GM21360 (cell line): ENCODE data around the gene ACO2.
A peak's percentile ranks its signal among the peaks of the same experiment; 100 is the strongest.
"Not testable (repeated sequence)": the region's sequence is repeated elsewhere in the genome, so short reads cannot be mapped to it uniquely, and the experiment has no call there.

Experiments
- ATAC-seq: cut with Tn5 transposase; IDR thresholded peaks from one replicate; pipeline ENCODE4 v1.9.1; 2021; ENCODE audit warnings: mild to moderate bottlenecking, moderate library complexity; ENCODE audit not compliant: unreplicated experiment

Gene ACO2

DNA sequence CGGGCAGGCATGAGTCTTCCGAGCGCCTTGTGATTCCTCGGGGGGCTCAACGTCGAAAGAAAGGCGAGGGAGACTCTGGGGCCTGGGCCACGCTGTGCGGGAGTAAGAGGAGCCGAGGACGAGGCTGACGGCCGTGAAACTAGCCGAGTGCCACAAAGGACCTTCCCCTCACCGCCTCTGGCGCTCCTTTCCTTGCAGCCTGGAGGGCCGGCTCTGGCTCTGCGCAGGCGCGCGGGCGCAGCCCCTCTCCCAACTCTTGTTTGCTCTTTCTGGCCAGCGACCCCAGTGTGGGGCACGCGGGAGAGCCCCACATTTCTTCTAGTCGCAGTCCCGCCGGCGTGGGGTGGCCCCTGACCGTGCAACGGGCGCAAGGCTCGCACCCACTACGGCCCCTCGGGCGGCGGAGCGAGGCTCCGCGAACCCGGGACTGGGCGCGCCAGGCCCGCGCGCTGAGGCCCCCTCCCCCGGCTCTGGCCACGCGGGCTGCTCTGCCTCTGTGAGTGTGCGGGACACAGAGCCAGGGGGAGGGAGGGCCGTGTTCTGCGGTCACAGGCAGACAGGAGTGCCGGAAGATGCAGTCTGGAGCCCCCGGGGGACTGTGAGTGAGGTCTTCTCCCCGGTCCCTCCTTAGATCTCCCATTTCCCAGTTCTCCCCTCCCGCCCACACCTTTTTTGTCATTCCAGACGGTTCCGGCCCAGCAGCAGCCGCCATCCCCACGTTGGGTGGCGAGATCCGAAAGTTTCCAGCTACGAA lies 21.3 kb upstream of the ACO2 start:
- no peak for ATAC-seq

DNA sequence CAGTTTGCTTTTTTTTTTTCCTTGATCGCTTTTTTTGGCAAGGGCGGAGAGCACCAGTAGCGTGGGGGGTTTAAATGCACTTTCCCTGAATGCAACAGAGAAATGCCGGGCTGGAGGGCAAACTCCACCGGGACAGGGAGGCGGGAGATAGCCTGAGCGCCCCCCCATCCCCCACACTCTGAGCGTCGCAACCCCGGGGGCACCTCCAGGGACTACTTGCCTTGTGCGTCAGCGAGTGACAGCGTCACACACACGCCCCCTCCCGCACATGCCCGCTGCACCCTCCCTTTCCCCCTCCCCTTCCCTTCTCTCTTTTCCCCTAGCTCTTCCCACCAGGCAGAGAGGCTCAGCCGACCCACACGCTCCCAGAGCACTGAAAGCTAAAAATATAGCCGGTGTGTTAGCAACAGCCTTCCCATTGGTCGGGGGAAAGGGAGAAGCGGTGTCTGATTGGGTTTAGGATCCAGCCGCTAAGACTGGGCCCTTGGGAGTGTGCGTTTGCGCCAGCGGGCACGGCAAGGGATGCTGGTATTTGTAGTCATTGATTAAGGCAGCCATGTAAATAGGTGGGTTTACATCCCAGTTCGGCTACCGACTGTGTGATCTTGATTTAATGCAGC lies 20.6 kb upstream of the ACO2 start:
- peak; percentile 35 for ATAC-seq

DNA sequence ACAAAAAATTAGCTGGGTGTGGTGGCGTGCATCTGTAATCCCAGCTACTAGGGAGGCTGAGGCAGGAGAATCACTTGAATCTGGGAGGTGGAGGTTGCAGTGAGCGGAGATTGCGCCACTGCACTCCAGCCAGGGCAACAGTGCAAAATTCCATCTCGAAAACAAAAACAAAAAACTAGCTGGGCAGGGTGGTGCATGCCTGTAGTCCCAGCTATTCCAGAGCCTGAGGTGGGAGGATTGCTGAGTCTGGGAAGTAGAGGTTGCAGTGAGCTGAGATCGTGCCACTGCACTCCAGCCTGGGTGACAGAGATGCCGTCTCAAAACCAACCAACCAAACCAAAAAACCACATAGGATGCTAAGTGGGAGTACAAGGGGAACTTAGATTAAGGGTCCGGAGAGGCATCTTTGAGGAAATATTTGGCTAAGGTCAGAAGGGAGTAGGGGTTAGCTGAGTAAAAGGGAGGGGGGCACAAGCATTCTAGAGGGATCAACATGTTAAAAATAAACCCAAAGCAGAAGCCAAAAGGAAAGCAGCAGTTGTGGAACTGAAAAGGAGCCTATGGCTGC lies 10.7 kb upstream of the ACO2 start:
- ATAC-seq, result no peak

DNA sequence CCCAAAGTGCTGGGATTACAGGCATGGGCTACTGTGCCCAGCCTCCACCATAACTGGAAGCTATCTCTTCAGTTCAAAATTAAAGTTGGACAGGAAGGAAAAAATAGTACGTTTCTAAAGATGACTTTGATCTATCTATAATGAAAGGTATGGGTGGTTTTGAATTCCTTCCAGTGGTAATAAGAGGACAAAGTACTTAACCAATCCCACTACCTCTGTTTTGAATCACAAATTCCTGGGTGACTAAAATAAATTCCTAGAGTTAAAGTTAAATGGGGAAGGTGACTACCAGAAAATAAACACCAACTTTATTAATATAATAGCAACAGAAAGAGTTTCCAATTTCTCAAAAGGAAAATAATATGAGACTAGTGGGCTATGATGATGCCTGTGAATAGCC lies 9.5 kb upstream of the ACO2 start:
- no peak for ATAC-seq

DNA sequence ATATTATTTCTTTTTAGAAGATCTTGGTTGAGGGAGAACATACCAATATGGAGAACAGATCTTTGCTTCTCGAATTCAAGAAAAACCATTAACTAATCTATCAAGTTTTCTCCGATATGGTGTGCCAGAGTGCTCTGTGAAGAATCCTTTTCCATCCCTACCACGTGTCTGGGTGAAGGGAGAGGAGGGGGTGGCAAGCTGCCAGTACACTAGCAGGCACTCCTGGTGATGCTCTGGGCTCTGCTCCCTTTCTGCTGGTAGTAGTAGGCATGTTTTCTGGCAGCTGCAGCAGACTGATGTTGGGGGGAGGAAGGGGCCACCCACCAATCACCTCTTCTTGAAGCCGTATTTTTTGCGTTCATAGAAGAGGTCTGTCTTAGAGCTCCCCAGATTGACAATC lies 8.8 kb upstream of the ACO2 start:
- not testable (repeated sequence) for ATAC-seq

DNA sequence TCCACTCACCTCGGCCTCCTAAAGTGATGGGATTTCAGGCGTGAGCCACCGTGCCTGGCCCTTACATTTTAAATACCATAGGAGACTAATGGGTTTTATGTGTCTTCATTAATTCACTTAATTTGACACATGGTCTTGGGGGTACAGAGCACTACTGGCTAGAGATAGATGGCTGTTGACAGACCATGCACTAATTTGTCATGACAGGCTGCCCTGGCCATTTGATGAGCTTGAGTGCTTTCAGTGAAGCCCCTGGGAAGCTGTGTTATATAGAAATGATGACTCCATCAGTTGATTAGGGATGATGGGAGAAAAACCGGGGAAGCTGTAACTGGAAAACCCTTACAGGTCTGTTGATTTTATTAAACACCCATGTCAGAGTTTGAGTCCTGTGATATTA lies 7.0 kb upstream of the ACO2 start:
- ATAC-seq, result no peak

DNA sequence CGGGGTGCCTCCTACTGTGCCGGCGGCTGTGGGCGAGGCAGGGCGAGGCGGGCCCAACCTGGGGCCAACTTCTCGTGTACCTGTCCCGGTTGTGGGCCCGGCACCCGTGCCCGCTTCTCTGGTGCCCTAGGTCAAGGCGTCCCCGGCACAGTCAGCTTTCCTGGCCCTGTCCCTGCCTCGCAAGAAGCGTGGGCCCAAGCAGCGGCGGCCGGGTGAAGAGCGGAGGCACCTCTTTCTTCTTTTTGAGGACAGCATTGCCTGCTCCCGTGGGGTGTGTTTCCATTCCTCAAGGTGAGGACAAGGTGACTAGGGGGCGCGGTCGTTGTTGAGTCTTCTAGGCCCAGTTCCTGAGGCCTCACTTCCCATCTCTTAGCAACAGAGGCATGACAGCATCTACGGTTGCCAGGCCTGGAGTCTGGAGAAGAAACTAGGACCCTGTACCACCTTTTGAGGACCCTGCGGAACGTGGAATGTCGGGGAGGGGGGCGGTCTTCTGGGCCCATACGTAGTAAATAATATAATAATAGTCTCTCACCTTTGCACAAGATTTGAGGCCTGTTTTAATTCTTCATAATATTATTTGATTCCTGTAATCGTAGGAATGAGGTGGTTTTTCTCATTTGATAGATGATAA lies 418 bp downstream of the ACO2 start:
- ATAC-seq, result peak; percentile 12

DNA sequence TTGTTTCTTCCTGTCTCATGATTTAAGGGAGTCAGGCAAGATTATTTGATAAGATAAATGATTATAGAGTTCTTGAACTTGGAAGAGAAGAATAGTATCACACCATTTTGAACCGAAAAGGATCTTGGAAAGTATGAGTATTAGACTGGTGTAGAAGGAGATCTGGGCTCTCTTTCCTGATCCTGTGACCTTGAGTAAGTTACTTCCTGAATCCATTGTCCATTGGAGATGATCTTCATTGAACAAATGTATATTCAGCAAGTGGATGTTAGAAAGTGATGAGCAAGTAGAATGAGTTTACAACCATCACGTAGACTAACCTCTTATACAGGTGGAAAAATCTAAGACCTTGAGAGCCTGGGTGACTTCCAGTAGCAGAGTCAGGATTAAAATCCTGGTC lies 2.0 kb downstream of the ACO2 start:
- no peak for ATAC-seq

DNA sequence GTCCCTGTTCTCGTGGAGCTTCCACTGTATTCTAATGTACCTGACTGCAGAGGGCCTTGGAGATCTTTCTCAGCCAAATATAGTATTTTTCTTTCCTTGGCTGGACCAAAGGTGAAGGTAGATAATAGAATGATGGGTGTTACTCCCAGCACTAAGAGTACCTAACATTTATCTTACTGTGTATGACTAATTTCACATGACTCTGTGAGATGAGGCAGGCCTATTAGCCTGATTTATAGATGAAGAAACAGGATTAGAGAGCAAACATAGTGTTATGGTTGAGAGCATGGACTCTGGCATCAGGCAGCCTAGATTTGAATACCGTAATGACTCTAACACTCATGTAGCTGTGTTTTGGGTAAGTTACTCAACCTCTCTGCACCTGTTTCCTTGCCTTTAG lies 2.7 kb downstream of the ACO2 start:
- no peak for ATAC-seq

DNA sequence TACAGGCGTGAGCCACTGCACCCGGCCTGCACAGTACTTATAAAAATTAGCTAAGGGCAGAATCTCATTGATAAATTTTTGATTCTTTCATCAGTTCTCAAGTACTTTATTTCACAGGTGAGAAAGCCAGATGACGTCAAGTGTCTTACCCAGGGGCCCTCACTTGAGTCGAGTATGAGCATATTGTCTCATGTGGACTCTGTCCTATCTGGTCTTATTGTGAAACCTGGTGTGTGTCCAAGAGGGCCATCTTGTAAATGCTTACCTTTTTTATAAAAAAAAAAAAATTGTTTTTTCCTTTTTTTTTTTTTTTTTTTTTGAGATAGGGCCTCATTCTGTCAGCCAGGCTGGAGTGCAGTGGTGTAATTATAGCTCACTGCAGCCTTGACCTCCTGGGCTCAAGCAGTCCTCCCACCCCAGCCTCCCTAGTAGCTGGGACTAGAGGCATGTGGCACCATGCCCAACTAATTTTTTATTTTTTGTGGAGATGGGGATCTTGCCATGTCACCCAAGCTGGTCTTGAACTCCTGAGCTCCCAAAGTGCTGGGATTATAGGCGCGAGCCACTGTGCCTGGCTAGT lies 6.0 kb downstream of the ACO2 start:
- no peak for ATAC-seq

DNA sequence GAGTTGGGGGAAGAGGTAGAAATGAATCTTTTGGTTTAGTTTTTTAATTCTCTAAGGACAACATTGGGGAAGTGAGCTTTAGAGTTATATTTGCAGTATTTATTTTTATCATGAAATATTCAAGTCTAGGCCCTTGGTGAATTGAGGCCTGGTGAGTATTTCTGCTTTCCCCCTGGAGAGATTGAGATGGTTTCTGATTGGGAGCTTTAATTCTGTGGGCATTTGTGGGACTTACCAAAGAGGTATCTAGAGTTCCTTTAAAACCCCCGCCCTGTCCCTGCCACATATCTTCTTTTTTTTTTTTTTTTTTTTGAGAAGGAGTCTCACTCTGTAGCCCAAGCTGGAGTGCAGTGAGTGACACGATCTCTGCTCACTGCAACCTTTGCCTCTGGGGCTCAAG lies 9.6 kb downstream of the ACO2 start:
- ATAC-seq, result no peak

DNA sequence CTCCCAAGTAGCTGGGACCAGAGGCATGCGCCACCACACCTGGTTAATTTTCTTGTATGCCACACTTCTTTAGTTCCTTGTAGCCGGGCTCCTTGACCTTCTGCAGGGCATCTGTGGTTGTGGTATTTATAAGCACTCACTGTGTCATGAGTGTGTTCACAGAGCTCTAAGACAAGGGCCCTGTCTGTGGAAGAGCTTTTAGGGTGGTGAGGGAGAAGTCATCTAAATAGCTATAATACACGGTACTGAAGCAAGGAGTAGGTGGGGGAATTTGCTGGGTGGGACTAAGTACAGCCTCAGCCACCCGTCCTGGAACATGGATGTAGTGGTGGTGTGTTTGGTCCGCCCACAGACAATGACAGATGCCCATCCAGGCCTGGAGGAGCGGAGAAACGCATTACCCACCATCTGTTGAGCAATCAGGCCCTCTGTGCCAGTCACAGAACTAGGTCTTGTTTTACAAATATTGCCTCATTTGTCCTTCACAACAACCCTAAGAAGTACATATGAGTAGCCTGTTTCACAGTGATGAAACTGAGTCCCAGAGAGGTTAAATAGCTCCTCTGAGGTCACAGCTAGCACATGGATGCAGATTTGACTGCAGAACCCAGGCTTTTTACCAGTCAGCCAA lies 10.1 kb downstream of the ACO2 start:
- ATAC-seq, result no peak

DNA sequence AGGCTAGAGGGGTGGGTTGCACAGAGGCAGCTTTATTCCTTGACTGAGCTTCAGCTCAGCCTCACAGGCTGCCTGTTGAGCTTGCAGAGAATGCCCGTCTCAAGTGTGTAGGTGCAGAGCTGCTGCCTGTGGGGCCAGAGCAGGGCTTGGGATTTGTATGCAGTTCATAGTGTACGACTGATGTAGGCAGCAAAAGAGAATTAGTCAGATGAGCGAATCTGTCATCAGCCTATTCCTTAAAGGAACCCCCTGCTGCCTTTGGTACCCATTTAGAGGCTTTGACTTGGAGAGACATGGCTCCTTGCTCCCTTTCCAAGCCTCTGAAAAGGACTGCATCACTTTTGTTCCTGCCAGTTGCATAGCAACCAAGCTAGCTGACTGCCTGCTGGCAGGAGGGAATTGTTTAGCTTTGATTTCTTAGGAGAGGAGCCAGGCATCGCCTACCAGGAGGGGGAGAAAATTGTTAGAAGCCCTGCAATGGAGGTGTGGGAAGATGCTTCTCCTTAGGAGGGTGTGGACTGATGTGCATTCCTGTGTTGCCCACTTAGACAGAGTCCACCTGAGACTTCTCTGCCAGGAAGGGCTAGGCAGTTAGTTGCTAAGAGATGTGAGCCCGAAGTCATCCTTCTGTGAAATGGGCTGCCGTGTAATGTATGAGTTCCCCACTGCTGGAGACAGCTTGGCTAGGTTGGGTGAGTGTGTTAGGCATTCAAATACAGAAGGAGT lies 10.9 kb downstream of the ACO2 start:
- no peak for ATAC-seq

DNA sequence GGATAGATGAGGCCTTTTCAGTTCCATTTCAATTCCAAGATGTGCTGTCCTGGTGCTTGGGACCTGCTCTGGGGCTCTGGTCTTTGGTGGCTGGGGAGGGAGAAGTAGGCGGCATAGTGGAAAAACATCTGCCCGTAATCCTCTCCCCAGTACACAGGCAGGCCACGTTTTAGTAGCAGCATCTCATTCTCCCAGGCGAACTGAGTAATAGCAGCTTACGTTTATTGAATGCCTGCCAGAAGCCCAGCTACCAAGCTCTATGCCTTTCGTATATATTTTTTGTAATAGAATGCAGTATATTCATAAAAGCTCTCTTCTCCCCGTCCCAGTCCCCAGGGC lies 11.4 kb downstream of the ACO2 start:
- ATAC-seq, result no peak

DNA sequence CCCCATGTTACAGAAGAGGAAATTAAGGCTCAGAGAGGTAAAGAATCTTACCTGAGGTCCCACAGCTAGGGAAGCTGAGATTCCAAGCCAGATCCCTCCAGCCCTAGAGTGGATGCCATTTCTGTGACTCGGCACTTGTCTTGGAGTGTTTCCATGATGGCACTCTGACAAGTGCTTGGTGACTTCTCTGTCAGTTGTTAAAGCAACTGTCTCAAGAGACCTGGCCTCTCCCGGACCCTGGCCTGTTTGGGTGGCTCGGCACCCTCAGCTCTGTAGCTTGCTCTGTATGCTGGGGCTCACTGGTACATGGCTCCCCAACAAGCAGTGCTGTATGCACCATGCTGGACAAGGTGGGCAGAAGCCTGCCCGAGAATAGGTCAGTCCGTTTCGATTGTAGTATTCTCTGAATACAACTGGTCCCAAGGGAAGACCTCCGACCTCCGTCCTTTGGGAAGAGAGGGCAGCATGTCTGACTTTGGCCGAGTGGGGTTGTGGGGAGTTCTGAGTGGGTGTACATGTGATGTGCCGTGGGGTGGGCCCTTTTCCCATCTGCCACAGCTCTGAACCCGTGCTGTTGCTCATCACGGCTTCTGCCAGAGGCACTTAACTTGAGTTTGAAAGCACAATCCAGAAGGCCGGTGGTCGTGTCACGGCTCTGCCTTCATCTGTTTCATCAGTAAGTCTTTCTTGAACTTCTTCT lies 12.4 kb downstream of the ACO2 start:
- ATAC-seq, result no peak

DNA sequence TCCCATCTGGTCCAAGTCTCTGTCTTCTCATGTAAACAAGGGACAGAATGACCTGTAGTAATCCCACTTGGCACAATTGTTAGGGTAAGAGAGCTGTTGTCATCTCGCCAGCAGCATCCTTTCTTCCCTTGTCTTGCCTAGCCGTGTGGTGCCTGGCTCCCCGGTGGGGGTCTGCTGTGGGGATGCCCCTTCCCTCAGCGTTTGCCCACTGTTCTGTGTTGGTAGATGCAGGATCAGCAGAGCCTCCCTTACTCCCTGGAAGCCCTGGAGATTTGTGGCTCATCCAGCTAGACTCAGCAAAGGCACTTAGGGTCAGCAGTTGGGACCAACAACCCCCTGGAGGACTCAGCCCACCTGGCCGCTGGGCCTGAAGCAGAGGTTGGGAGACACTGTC lies 13.0 kb downstream of the ACO2 start:
- ATAC-seq, result no peak

DNA sequence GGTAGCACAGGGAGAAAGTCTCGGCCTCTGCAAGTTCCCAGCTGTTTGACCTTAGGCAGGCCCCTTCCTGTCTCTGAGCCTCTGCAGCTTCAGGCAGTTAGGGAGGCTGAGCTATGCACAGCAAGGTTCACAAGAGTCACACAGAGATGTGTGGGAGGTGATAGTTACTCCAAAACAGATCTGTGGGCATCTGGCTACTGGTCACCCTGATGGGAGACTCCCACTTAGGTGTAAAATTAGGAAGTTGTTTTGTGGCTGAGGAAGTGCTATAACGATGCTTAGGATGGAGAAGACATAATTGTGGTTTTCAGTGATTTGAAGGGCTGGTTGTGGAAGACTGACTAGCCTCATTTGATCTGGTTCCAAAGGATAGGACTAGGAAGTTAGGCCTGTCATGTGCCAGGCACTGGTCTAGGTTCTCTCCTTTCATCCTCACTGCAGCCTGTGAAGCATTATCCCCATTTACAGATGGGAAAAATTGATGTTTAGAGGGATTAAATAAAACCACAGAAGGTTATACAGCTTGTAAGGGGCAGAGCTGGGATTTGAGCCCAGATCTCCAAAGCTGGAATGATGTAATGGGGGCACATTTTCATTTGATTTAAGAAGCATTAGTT lies 13.5 kb downstream of the ACO2 start:
- ATAC-seq, result no peak

DNA sequence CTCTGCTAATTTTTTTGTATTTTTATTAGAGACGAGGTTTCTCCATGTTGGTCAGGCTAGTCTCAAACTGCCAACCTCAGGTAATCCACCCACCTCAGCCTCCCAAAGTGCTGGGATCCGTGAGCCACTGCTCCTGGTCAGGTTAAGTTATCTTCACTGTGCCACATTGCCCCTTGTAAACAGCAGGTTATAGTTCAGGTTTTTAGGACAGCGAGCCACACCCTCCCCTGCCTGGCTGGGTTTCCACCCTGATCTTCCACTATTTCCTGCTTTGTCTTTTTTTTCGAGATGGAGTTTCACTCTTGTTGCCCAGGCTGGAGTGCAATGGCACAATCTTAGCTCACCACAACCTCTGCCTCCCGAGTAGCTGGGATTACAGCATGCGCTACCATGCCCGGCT lies 16.1 kb downstream of the ACO2 start:
- ATAC-seq, result no peak

DNA sequence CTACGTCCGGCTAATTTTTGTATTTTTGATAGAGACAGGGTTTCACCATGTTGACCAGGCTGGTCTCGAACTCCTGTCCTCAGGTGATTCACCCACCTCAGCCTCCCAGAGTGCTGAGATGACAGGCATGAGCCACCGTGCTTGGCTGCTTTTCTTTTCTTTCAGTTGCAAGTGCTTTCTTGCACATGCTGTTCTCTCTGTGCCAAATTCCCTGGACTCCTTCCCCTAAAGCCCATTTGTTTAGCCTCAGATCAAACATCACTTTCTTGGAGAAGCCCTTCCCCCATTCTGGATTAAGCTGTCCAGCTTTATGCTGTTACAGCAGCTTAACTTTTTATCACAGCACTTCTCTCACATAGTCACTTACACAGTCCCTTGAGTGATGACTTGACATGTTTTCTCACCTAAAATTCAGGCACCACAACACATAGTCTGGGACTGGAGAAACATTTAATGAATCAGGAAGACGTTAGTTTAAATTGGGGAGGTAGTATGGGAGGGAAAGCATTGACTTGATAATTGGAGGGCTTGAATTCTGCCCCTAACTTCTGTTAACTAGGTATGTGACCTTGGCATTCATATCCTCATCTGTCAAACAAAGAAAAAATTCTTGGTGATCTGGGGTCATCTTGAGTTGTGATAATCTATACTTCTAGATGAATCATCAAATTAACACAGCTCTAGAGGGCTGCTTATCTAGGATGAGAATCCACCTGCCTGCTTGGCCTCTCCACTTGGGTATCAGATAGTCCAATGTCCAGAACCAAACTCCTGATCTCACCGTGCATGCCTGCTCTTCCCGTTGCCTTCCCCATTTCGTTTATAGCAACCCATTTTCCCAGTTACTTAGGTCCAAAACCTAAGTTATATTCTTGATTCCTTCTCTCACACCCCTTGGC lies 18.4 kb downstream of the ACO2 start:
- ATAC-seq, result no peak
